OCI-M2 (cell line): ENCODE measurements around the gene FAM168A.

Experiments used
- DNase-seq: peaks from one replicate; lab custom pipeline; 2025; ENCODE audit not compliant: unreplicated experiment; lab: John Stamatoyannopoulos, UW

The FAM168A gene

GRCh38 chr11:73355109-73355508 is 242.8 kb downstream of the FAM168A start:
- no peak for DNase-seq

DNA sequence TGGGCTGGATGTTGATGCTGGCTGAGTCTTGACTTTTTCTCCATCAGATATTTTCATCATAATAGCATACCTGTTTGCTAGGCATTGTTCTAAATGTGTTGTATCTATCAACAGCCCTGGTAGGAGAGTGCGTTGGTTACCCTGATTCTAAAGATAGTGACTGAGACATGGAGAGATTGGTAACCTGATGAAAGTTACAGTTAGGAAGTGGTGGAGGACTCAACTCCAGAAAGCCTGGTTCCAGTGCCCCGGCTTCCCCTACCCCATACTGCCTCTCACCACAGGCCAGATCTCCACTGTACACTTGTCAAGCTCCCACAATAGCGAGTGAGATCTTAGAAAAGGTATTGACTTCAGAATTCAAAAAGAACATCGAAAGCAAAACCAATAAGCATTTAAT is 244.5 kb downstream of the FAM168A start:
- no peak for DNase-seq

GRCh38 chr11:73350908-73351636 is 246.8 kb downstream of the FAM168A start:
- DNase-seq: no peak
